ENCODE data around the gene CORO2B.

DNA sequence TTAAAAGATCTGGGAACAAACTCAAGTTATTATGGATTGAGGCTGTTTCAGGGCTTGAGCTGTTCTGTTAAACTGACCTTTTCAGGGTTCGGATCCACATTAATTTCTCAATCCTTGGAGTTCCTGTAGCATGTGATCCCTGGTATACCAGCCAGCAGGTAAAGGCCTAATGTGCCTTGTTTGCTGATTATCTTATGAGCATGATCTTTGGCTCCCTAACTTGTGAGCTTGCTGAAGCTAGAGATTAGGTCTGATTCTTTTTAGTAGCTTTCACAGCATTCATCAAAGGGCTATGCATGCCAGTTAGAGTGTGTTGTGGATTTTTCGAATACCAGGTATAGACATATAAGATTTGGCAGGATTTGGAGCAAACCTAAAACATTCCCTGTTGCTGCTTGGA is 10.3 kb downstream of the CORO2B start:
- TF ChIP-seq SMC3 (IDR thresholded peaks at IDR 0.05; ENCODE audit: low read depth, low read length) (no peak), RAD21 (IDR thresholded peaks at IDR 0.05; ENCODE audit: low read length) (no peak), CHD1 (IDR thresholded peaks at IDR 0.05; ENCODE audit: low read depth, low read length) (no peak), POLR2A (IDR thresholded peaks at IDR 0.05; ENCODE audit: low read depth, low read length) (no peak), CEBPB (IDR thresholded peaks at IDR 0.05; ENCODE audit: low read depth, low read length) (no peak), MXI1 (IDR thresholded peaks at IDR 0.05; ENCODE audit: borderline replicate concordance, low read depth, low read length) (no peak), FOS (IDR thresholded peaks at IDR 0.05; ENCODE audit: low read depth, low read length) (no peak), MAZ (IDR thresholded peaks at IDR 0.05; ENCODE audit: borderline replicate concordance, low read depth, low read length) (no peak), RFX5 (IDR thresholded peaks at IDR 0.05; ENCODE audit: low read depth, low read length) (no peak), MAFK (IDR thresholded peaks at IDR 0.05; ENCODE audit: low read depth, low read length) (no peak), BHLHE40 (IDR thresholded peaks at IDR 0.05; ENCODE audit: low read depth, low read length) (no peak), RCOR1 (IDR thresholded peaks at IDR 0.05; ENCODE audit: insufficient replicate concordance, low read length) (no peak)
- TF ChIP-seq, protein P1, sequence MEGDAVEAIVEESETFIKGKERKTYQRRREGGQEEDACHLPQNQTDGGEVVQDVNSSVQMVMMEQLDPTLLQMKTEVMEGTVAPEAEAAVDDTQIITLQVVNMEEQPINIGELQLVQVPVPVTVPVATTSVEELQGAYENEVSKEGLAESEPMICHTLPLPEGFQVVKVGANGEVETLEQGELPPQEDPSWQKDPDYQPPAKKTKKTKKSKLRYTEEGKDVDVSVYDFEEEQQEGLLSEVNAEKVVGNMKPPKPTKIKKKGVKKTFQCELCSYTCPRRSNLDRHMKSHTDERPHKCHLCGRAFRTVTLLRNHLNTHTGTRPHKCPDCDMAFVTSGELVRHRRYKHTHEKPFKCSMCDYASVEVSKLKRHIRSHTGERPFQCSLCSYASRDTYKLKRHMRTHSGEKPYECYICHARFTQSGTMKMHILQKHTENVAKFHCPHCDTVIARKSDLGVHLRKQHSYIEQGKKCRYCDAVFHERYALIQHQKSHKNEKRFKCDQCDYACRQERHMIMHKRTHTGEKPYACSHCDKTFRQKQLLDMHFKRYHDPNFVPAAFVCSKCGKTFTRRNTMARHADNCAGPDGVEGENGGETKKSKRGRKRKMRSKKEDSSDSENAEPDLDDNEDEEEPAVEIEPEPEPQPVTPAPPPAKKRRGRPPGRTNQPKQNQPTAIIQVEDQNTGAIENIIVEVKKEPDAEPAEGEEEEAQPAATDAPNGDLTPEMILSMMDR (conservative IDR thresholded peaks at IDR 0.05; ENCODE audit: low read depth, low read length), result no peak
- TF ChIP-seq, protein P2, sequence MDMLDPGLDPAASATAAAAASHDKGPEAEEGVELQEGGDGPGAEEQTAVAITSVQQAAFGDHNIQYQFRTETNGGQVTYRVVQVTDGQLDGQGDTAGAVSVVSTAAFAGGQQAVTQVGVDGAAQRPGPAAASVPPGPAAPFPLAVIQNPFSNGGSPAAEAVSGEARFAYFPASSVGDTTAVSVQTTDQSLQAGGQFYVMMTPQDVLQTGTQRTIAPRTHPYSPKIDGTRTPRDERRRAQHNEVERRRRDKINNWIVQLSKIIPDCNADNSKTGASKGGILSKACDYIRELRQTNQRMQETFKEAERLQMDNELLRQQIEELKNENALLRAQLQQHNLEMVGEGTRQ (IDR thresholded peaks at IDR 0.05; ENCODE audit: low read depth, low read length), result no peak
